GM19438 (cell line): ENCODE results near the gene OR51E1.

Experiments used
- ATAC-seq: cut with Tn5 transposase; IDR thresholded peaks from one replicate; pipeline ENCODE4 v1.9.1; 2021; ENCODE audit warnings: low read depth; ENCODE audit not compliant: unreplicated experiment

OR51E1 gene, protein sequence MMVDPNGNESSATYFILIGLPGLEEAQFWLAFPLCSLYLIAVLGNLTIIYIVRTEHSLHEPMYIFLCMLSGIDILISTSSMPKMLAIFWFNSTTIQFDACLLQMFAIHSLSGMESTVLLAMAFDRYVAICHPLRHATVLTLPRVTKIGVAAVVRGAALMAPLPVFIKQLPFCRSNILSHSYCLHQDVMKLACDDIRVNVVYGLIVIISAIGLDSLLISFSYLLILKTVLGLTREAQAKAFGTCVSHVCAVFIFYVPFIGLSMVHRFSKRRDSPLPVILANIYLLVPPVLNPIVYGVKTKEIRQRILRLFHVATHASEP

GRCh38 chr11:4643682-4644081, at the start of gene OR51E1:
OR51E1 (plus strand) TSS chr11:4643982; CDS start chr11:4652527, 8,545 bp downstream.
- no peak for ATAC-seq

DNA sequence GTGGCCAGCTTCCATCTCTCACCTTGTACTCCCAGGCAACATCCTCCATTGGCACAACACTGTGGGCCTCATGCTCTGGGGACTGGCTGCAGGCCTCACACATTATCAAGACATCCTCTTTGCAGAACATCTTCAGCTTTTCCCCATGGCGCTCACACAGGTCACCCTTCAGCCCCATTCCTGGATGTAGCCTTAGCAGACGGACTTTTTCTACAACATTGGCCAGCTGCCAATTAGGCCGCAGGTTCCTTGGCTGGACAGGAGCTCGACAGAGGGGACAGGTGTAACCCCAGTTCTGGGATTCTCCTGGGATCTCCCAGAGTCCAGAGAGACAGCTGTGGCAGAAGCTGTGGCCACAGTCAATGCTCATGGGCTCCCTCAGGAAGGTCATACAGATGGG, 38.7 kb upstream of the OR51E1 start:
- ATAC-seq, result no peak

DNA sequence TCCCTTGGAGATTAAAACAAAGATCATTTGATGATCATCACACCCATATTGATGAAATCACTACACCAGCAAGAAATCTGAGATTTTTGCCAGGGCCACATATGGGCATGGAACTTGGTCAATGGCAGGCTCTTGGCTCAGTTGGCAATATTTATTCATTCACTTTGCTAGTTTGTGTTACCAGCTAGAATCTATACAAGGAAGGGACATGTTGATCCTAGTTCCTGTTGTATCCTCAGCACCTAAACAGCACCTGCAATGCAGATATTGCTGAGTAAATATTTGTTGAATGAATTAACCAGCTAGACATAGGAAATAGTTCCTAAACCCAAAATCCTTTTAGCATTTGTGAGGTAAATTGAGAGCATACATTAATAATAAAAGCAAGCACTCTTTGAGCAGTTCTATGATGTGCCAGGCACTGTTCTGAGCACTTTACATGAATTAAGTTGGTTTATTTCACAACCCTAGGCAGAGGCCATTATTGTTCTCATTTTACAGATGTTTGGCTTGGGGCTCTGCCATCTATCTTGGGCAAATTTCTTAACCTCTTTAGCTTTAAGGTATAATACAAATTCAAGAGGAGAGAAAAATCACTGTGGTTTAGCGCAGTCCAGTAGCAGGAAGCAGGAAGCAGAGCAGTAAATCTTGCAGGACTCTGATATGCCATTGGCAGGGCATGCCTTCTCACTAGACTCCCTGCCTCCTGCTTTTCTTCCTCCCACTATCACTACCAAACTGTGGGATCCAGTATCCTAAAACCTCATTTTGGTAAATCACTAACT, 37.4 kb upstream of the OR51E1 start:
- no peak for ATAC-seq

- no peak for ATAC-seq
Observed at GRCh38 chr11:4607096-4607495, 36.7 kb upstream of the OR51E1 start.

GRCh38 chr11:4607781-4608666, 35.8 kb upstream of the OR51E1 start, which contains the start of gene TRIM68:
TRIM68 (minus strand) TSS chr11:4608231; CDS start chr11:4605504, 2,727 bp downstream.
- peak; percentile 99 for ATAC-seq

- no peak for ATAC-seq
Observed at GRCh38 chr11:4610258-4610935, 33.4 kb upstream of the OR51E1 start.

- no peak for ATAC-seq
Observed at GRCh38 chr11:4611986-4612385, 31.8 kb upstream of the OR51E1 start.

DNA sequence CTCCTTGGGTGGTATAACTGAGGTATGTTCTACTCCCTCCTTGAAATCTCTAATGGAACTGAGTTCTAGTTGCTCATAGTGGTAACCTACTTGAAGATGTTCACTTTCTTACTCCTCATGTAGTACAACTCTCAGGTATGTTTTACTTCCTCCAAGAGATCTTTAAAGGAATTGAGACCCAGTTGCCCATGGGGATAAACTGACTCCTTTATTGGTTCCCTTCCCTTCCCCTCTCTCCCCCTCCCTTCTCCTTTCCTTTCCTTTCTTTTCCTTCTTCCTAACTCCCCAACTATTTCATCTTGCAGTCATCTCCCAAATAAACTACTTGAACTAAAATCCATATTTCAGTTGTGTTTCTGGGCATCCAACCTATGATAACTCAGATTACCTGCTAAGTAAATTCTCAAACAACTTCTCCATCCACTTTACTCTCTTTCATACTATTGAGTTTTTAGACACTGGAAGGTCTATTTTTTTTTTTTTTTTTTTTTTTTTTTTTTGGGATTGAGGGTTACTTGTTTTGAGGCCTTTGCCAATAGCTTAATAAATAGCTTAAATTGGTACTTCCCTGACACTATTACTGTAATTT, 27.8 kb upstream of the OR51E1 start:
- ATAC-seq, result no peak

DNA sequence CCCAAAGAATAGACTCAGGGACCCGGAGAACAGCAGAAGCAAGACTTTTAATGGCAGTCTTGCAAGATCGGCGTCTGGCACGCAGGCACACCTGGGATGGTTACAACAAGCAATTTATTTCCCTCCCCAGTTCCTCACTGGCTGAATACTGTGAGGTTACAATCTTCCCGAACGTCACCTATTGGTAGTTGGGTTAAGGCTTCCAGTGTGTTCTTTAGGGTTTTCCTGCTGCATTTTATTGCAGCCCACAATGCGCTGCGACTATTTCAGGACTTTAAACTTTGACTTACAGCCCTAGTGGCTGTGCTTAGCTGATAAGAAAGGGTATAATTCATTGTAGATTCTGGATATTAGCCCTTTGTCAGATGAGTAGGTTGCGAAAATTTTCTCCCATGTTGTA, 24.3 kb upstream of the OR51E1 start:
- no peak for ATAC-seq

DNA sequence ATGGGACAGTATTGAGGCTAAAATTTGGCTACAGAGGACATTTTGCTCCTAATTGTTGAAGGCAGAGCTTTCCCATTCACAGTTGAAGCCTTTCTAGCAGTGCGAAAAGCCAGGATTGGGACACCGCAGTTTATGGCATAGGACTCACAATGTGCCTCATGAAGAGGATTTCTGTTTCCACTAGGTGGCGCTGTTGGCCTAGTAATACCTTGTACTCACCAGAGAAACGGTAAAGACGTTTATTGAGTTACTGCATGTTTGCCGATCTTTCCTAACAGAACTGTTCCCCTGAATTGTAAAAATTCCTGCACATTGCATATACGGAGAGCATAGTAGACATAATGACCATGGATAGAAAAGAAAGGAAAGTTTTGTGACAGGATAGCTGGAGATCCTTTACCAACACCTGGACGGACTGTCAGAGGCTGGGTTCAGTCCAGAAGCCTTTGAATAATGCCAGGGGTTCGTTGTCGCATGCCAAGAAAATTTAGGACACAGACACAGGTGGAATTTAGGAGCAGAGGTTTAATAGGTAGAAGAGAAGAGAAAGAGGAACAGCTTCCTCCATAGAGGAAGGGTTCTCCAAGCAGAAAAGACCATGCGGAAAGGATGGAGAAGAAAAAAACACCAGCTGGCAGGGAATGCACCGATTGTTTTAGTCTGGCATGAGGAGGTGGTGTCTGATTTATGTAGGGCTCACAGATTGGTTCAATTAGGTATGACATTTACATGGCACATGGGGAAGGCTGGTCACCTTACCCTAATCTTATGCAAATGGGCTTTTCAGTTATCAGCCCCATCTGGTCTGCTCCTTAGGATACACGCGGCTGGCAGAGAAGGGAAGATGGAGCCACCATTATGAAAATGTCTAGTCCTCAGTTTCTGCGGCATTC, 17.3 kb upstream of the OR51E1 start:
- ATAC-seq, result no peak

- ATAC-seq, result no peak
Observed at GRCh38 chr11:4636136-4636535, 7.6 kb upstream of the OR51E1 start.

GRCh38 chr11:4636962-4637661, 6.7 kb upstream of the OR51E1 start, which contains the start of gene OR51D1:
OR51D1 (plus strand) TSS chr11:4637477; CDS start chr11:4639791, 2,314 bp downstream.
- ATAC-seq, result peak; percentile 89

GRCh38 chr11:4637662-4638047, 6.1 kb upstream of the OR51E1 start:
- no peak for ATAC-seq

DNA sequence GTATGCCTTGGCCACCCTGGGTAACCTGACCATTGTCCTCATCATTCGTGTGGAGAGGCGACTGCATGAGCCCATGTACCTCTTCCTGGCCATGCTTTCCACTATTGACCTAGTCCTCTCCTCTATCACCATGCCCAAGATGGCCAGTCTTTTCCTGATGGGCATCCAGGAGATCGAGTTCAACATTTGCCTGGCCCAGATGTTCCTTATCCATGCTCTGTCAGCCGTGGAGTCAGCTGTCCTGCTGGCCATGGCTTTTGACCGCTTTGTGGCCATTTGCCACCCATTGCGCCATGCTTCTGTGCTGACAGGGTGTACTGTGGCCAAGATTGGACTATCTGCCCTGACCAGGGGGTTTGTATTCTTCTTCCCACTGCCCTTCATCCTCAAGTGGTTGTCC, 3.9 kb upstream of the OR51E1 start:
- ATAC-seq, result no peak

- no peak for ATAC-seq
Observed at GRCh38 chr11:4641501-4641900, 2.3 kb upstream of the OR51E1 start.

GRCh38 chr11:4642043-4642442, 1.7 kb upstream of the OR51E1 start:
- no peak for ATAC-seq

GRCh38 chr11:4643076-4643475, 706 bp upstream of the OR51E1 start:
- ATAC-seq, result no peak

- no peak for ATAC-seq
Observed at GRCh38 chr11:4644233-4644632, 451 bp downstream of the OR51E1 start.
